ENCODE measurements around the gene CNNM2.
"Not testable (repeated sequence)": the region's sequence is repeated elsewhere in the genome, so short reads cannot be mapped to it uniquely, and the experiment has no call there.

Gene CNNM2

DNA sequence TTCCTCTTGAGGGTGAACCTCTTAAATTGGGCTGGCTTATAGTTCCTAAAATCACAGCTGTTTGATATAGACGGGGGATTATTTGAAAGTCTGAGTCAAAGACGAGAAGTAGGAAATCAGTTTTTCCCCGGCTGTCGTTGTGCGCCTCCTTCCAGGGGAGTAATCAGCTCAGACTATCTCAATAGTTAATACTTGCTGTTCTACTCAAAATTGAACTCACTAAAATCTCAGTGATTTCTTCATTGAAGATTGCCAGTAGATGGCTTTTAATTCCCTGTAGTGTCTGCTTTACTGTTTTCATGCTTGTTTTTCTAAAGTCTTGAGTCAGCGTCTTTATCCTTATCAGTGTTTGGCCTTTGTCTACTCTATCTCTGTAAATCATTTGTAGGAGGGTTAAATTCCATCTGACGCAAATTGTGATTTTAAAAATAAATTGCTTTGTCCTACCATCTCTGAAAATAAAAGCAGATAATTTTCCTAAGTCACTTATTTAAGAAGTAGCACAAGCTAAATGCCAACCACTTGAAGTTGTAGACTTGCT lies 47.3 kb downstream of the CNNM2 start:
- H3K36me3 ChIP-seq (ENCODE audit: control insufficient read depth, insufficient read depth, low read length): no peaks in the 10 kb centered on the region
- peaks cover 15% of the 10 kb centered on the region for H3K4me1 ChIP-seq (ENCODE audit: control insufficient read depth, insufficient read depth, low read length, poor library complexity, severe bottlenecking)
- no peaks in the 10 kb centered on the region for H3K9me3 ChIP-seq (ENCODE audit: control insufficient read depth, low read length)
- WGBS, 2 experiments (ENCODE audit: insufficient coverage in 2 of 2): 91 to 100% methylated on average over 3 to 6 of the region's 7 CpGs
- H3K27ac ChIP-seq (ENCODE audit: low read depth, low read length, severe bottlenecking): no peak overlapping the region
- H3K4me3 ChIP-seq (ENCODE audit: extremely low read depth, insufficient read depth, low read length, poor library complexity, severe bottlenecking): no peak overlapping the region

DNA sequence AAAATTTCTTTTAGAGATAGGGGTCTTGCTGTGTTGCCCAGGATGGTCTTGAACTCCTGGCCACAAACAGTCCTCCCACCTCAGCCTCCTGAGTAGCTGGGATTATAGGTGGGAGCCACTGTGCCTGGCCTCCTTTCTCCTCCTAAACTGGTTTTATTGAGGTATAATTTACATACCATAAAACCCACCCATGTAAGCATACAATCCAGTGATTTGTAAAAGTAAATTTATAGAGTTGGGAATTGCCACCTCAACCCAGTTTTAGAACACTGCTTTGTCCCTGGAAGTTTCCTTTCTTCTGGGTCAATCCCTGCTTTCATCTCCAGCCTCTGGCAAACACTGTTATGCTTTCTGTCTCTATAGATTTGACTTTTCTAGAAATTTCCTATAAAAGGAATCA lies 49.0 kb downstream of the CNNM2 start:
- H3K9me3 ChIP-seq (ENCODE audit: control insufficient read depth, low read length): no peaks in the 10 kb centered on the region
- no peak overlapping the region for H3K27ac ChIP-seq (ENCODE audit: low read depth, low read length, severe bottlenecking)
- no peaks in the 10 kb centered on the region for H3K36me3 ChIP-seq (ENCODE audit: control insufficient read depth, insufficient read depth, low read length)
- H3K4me1 ChIP-seq (ENCODE audit: control insufficient read depth, insufficient read depth, low read length, poor library complexity, severe bottlenecking): peaks cover 13% of the 10 kb centered on the region
- no peak overlapping the region for H3K4me3 ChIP-seq (ENCODE audit: extremely low read depth, insufficient read depth, low read length, poor library complexity, severe bottlenecking)

GRCh38 chr10:102970562-102971340 lies 52.7 kb downstream of the CNNM2 start:
- Histone ChIP-seq H3K4me3 (ENCODE audit: extremely low read depth, insufficient read depth, low read length, poor library complexity, severe bottlenecking) (no peak overlapping the region), H3K36me3 (ENCODE audit: control insufficient read depth, insufficient read depth, low read length) (no peaks in the 10 kb centered on the region), H3K27ac (ENCODE audit: low read depth, low read length, severe bottlenecking) (no peak overlapping the region), H3K9me3 (ENCODE audit: control insufficient read depth, low read length) (no peaks in the 10 kb centered on the region), H3K4me1 (ENCODE audit: control insufficient read depth, insufficient read depth, low read length, poor library complexity, severe bottlenecking) (peaks cover under 1% of the 10 kb centered on the region)
- no CpG with 5 or more reads among the region's 1 CpG for WGBS, 2 experiments (ENCODE audit: insufficient coverage in 2 of 2)

DNA sequence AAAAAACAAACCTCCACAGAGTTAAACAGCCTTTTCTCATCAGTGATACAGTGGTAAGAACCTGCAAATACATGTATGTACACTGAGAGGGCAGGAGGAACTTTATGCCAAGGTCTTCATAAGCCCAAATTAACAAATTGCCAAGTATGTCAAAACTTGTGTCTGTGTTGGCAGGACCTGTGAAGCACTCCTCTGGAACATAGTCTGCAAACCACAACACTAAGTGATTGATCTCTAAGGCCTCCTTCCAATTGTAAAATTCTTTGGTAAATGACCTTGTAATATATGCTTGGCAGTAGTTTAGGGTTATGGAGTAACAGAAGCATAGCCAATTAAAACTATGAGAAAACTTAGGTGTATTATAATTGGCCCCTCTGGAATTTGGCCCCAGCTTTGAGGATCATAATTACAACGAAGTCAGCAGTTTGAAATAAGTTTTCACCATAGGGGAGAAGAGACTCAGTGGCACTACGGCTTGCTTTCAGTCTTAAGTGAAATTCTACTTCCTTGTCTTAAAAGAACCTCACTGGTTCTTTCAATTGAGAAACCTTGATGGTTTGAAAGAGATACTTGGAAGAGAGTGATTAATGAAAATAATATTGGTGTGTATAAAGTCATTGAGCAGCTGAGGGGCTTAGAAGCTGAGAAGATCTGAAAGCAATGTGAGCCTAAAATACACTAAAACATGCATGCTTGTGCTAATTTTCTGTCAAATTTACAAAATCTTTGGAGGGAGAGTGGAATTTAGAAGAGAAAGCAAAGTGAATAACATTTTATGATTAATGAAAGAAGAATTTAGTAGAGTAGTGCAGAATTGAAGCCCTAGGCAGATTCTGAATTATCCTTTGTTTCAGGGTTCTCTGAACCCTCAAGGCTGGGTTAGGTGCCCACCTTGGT lies 57.6 kb downstream of the CNNM2 start:
- Histone ChIP-seq H3K27ac (ENCODE audit: low read depth, low read length, severe bottlenecking) (no peak overlapping the region), H3K36me3 (ENCODE audit: control insufficient read depth, insufficient read depth, low read length) (no peaks in the 10 kb centered on the region), H3K4me1 (ENCODE audit: control insufficient read depth, insufficient read depth, low read length, poor library complexity, severe bottlenecking) (no peaks in the 10 kb centered on the region), H3K4me3 (ENCODE audit: extremely low read depth, insufficient read depth, low read length, poor library complexity, severe bottlenecking) (no peak overlapping the region), H3K9me3 (ENCODE audit: control insufficient read depth, low read length) (no peaks in the 10 kb centered on the region)
- WGBS, 2 experiments (ENCODE audit: insufficient coverage in 2 of 2): 85 to 100% methylated on average over 2 of the region's 2 CpGs

GRCh38 chr10:102976380-102976726 lies 58.3 kb downstream of the CNNM2 start:
- WGBS, 2 experiments (ENCODE audit: insufficient coverage in 2 of 2): 100% methylated on average over 1 of the region's 3 CpGs; no CpG with 5 or more reads in 1 of the 2 experiments
- not testable (repeated sequence) for H3K27ac ChIP-seq (ENCODE audit: low read depth, low read length, severe bottlenecking); H3K4me1 ChIP-seq (ENCODE audit: control insufficient read depth, insufficient read depth, low read length, poor library complexity, severe bottlenecking); H3K9me3 ChIP-seq (ENCODE audit: control insufficient read depth, low read length); H3K4me3 ChIP-seq (ENCODE audit: extremely low read depth, insufficient read depth, low read length, poor library complexity, severe bottlenecking); H3K36me3 ChIP-seq (ENCODE audit: control insufficient read depth, insufficient read depth, low read length)

- Histone ChIP-seq H3K36me3 (ENCODE audit: control insufficient read depth, insufficient read depth, low read length) (no peaks in the 10 kb centered on the region), H3K9me3 (ENCODE audit: control insufficient read depth, low read length) (no peaks in the 10 kb centered on the region)
- WGBS, 2 experiments (ENCODE audit: insufficient coverage in 2 of 2): 63 to 78% methylated on average over 1 to 2 of the region's 2 CpGs
These were observed 64.2 kb downstream of the CNNM2 start for GRCh38 chr10:102982296-102982695.

GRCh38 chr10:102984086-102984485 lies 66.0 kb downstream of the CNNM2 start:
- H3K27ac ChIP-seq (ENCODE audit: low read depth, low read length, severe bottlenecking): no peak overlapping the region
- 86 to 100% methylated on average over 1 of the region's 1 CpG for WGBS, 2 experiments (ENCODE audit: insufficient coverage in 2 of 2)
- no peaks in the 10 kb centered on the region for H3K4me1 ChIP-seq (ENCODE audit: control insufficient read depth, insufficient read depth, low read length, poor library complexity, severe bottlenecking)
- H3K36me3 ChIP-seq (ENCODE audit: control insufficient read depth, insufficient read depth, low read length): no peaks in the 10 kb centered on the region
- no peaks in the 10 kb centered on the region for H3K9me3 ChIP-seq (ENCODE audit: control insufficient read depth, low read length)
- no peak overlapping the region for H3K4me3 ChIP-seq (ENCODE audit: extremely low read depth, insufficient read depth, low read length, poor library complexity, severe bottlenecking)

More at GRCh38 chr10:102982296-102982695, 64.2 kb downstream of the CNNM2 start:
- Histone ChIP-seq H3K27ac (ENCODE audit: low read depth, low read length, severe bottlenecking) (no peak overlapping the region), H3K4me1 (ENCODE audit: control insufficient read depth, insufficient read depth, low read length, poor library complexity, severe bottlenecking) (no peaks in the 10 kb centered on the region), H3K4me3 (ENCODE audit: extremely low read depth, insufficient read depth, low read length, poor library complexity, severe bottlenecking) (no peak overlapping the region)

GRCh38 chr10:102985811-102986210 lies 67.7 kb downstream of the CNNM2 start:
- Histone ChIP-seq H3K4me3 (ENCODE audit: extremely low read depth, insufficient read depth, low read length, poor library complexity, severe bottlenecking) (no peak overlapping the region), H3K36me3 (ENCODE audit: control insufficient read depth, insufficient read depth, low read length) (no peaks in the 10 kb centered on the region), H3K9me3 (ENCODE audit: control insufficient read depth, low read length) (no peaks in the 10 kb centered on the region), H3K27ac (ENCODE audit: low read depth, low read length, severe bottlenecking) (no peak overlapping the region), H3K4me1 (ENCODE audit: control insufficient read depth, insufficient read depth, low read length, poor library complexity, severe bottlenecking) (no peaks in the 10 kb centered on the region)
- WGBS, 2 experiments (ENCODE audit: insufficient coverage in 2 of 2): 100% methylated on average over 1 of the region's 1 CpG; no CpG with 5 or more reads in 1 of the 2 experiments

DNA sequence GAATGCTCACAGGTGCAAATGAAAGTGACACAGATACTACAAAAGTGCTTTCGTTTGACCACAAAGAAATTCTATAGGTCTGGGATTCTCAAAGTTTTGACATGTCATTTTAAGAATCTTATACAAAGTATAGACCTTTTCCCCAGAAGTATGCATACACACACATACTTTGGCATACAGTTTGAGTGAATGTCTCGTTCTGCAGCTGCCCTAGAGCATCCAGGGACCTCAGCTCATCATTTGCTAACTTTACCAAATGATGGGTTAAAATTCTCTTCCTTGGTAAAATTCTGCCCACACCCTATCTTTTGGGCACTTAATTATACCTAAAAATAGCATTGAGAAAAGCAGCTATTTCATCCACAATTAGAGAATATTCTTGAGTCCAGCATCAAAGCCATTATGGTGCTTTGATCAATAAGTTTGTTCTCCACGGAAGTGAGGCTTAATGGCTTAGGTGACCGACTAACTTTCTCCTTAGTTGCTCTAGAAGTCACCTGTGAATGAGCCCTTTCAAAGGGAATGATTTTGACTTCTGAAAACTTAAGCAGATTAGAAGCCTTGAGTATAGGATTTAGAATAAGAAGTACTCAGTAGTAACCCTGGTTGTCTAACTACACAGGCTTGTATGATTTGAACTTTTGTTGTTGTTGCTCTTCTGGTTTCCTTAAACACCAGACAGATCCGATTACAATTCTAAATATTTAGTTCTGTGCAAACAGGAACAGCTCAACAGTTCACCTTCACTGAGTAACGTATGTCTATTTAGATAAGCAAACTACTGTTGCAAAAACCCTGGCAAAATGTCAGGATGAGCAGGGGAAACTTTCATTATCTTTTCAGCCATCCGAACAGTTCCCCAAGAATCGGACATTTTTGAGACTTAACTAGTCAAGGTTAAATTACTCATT lies 70.6 kb downstream of the CNNM2 start:
- no peaks in the 10 kb centered on the region for H3K9me3 ChIP-seq (ENCODE audit: control insufficient read depth, low read length)
- H3K36me3 ChIP-seq (ENCODE audit: control insufficient read depth, insufficient read depth, low read length): no peaks in the 10 kb centered on the region
- WGBS, 2 experiments (ENCODE audit: insufficient coverage in 2 of 2): 90 to 93% methylated on average over 6 of the region's 8 CpGs
- no peak overlapping the region for H3K27ac ChIP-seq (ENCODE audit: low read depth, low read length, severe bottlenecking)
- no peak overlapping the region for H3K4me3 ChIP-seq (ENCODE audit: extremely low read depth, insufficient read depth, low read length, poor library complexity, severe bottlenecking)
- no peaks in the 10 kb centered on the region for H3K4me1 ChIP-seq (ENCODE audit: control insufficient read depth, insufficient read depth, low read length, poor library complexity, severe bottlenecking)
